ENCODE measurements around the gene SKIC8. TPM values are rescaled to one million over a fixed set of nuclear protein-coding genes. Genes with fewer than 3 reads are reported as not detected.

SKIC8 gene
- total RNA-seq, 3 donors from 2014 or later (not counting 1 experiment from before 2014, with no cell fraction given), result 20.7 to 24.9 (median 21.4) TPM

DNA sequence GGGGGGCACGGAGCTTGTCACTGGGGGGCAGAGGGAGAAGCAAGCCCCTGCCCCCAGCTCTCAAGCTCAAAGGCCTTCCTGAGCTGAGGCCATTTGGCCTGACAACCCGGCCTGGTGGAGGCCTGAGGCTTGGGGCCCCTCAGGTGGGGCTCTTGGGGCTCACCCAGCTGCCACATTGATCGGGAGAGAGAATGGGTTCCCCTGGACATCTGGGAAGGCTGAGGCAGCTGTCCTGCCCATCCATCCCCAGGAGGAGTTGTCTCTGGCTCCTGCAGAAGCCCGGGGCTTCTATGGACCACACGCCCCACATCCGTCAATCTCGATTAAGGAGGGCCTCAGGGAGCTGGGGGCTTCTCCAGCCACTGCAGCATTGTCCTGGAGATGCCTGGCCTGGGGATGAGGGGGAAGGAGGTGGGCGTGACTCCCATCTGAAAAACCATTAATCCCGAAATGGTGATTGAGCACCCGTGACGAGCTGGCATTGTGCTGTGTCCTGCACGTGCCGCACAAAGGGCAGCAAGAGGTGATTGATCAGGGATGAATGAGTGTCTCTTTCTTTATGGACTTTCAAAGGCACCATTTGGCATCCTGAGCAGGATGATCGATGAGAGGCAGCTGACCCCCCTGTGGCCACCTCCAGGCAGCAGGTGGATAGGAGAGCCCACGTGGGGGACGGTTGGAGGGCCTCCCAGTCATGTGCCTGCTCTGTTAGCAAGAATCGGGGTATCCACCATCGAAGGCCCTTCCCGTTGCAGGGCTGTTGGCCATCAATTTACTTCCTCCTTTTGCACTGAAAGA is 23.5 kb upstream of the SKIC8 start:
- Histone ChIP-seq H3K27me3 (ENCODE audit: control insufficient read depth, insufficient read depth, low read length) (no peaks in the 10 kb centered on the region), H3K4me1 (ENCODE audit: control insufficient read depth, insufficient read depth, low read length) (no peaks in the 10 kb centered on the region), H3K9me3 (ENCODE audit: control insufficient read depth, insufficient read depth, low read length) (no peaks in the 10 kb centered on the region), H3K27ac (ENCODE audit: low read length) (no peak overlapping the region), H3K4me3 (ENCODE audit: low read length) (no peak overlapping the region), H3K36me3 (ENCODE audit: control insufficient read depth, insufficient read depth, low read length) (no peaks in the 10 kb centered on the region)
- H3K9me3 Mint-ChIP-seq, result no peaks in the 10 kb centered on the region
- no peak overlapping the region for H3K4me3 Mint-ChIP-seq
- TF ChIP-seq, protein P1, sequence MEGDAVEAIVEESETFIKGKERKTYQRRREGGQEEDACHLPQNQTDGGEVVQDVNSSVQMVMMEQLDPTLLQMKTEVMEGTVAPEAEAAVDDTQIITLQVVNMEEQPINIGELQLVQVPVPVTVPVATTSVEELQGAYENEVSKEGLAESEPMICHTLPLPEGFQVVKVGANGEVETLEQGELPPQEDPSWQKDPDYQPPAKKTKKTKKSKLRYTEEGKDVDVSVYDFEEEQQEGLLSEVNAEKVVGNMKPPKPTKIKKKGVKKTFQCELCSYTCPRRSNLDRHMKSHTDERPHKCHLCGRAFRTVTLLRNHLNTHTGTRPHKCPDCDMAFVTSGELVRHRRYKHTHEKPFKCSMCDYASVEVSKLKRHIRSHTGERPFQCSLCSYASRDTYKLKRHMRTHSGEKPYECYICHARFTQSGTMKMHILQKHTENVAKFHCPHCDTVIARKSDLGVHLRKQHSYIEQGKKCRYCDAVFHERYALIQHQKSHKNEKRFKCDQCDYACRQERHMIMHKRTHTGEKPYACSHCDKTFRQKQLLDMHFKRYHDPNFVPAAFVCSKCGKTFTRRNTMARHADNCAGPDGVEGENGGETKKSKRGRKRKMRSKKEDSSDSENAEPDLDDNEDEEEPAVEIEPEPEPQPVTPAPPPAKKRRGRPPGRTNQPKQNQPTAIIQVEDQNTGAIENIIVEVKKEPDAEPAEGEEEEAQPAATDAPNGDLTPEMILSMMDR (IDR thresholded peaks at IDR 0.05), result no peak
- no peak for DNase-seq
- H3K27me3 Mint-ChIP-seq (ENCODE audit: low read depth in 2 of 2), result peaks cover 0 to 8% of the 10 kb centered on the region in 2 donors
- intact Hi-C loops (cut with micrococcal nuclease), result no loop called here
- no peak overlapping the region for H3K27ac Mint-ChIP-seq
- no peak for ATAC-seq
- WGBS (ENCODE audit: insufficient coverage), result 73% methylated on average over 19 of the region's 19 CpGs
- no peaks in the 10 kb centered on the region for H3K4me1 Mint-ChIP-seq
- no peaks in the 10 kb centered on the region for H3K36me3 Mint-ChIP-seq

DNA sequence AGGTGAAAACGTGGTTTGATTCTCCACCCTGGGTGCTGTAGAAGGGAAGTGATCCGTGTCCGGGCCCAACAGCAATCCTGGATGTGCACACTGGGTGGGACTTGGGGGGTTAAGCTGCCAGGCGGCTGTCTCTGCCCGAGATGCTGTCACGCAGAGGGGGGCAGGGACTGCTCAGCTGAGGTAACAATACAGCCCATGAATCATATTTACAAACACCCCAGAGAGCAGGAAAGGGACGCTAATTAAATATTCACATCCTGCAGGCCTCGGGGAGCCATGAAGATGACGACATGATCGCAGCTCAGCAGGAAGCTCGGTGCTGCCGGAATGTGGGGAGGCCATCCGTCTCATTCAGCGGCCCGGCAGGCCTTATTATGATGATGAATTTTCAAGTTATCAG is 22.8 kb upstream of the SKIC8 start:
- 84% methylated on average over 15 of the region's 15 CpGs for WGBS (ENCODE audit: insufficient coverage)

DNA sequence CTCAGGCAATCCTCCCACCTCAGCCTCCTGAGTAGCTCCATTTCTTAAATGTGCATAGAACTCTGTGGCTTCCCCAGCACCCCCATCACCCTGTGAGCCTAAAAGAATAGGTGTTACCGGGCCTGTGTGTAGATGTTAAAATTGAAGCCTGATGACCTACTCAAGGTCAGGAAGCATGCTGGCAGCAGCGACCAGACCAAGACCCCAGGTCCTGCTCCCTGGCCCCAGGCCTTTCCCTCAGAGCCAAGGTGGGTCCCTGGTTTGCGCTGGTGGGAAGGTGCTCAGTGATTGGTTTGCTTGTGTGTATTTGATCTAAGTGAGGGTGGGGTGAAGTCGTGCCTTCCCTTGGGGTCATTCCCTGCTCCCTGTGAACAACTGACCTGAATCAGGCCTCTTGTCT is 22.4 kb upstream of the SKIC8 start:
- no peak overlapping the region for H3K27ac ChIP-seq (ENCODE audit: low read length)
- ATAC-seq (no peak), DNase-seq (no peak)
- H3K4me1 ChIP-seq (ENCODE audit: control insufficient read depth, insufficient read depth, low read length), result no peaks in the 10 kb centered on the region
- WGBS (ENCODE audit: insufficient coverage), result 88% methylated on average over 4 of the region's 4 CpGs
- Mint-ChIP-seq H3K27ac (no peak overlapping the region), H3K4me3 (no peak overlapping the region), H3K9me3 (no peaks in the 10 kb centered on the region), H3K36me3 (no peaks in the 10 kb centered on the region), H3K27me3 (ENCODE audit: low read depth in 2 of 2) (peaks cover 0 to 8% of the 10 kb centered on the region in 2 donors), H3K4me1 (no peaks in the 10 kb centered on the region)
- no peak overlapping the region for H3K4me3 ChIP-seq (ENCODE audit: low read length)
- H3K9me3 ChIP-seq (ENCODE audit: control insufficient read depth, insufficient read depth, low read length), result no peaks in the 10 kb centered on the region
- no peaks in the 10 kb centered on the region for H3K27me3 ChIP-seq (ENCODE audit: control insufficient read depth, insufficient read depth, low read length)
- H3K36me3 ChIP-seq (ENCODE audit: control insufficient read depth, insufficient read depth, low read length), result no peaks in the 10 kb centered on the region
- TF ChIP-seq, protein P1 (IDR thresholded peaks at IDR 0.05), result no peak
- intact Hi-C loops (cut with micrococcal nuclease), result no loop called here

More for the DNA sequence above, 22.8 kb upstream of the SKIC8 start:
- TF ChIP-seq, protein P1 (IDR thresholded peaks at IDR 0.05), result no peak
- intact Hi-C loops (cut with micrococcal nuclease), result no loop called here
- Histone ChIP-seq H3K36me3 (ENCODE audit: control insufficient read depth, insufficient read depth, low read length) (no peaks in the 10 kb centered on the region), H3K4me1 (ENCODE audit: control insufficient read depth, insufficient read depth, low read length) (no peaks in the 10 kb centered on the region), H3K27me3 (ENCODE audit: control insufficient read depth, insufficient read depth, low read length) (no peaks in the 10 kb centered on the region), H3K27ac (ENCODE audit: low read length) (no peak overlapping the region), H3K4me3 (ENCODE audit: low read length) (no peak overlapping the region), H3K9me3 (ENCODE audit: control insufficient read depth, insufficient read depth, low read length) (no peaks in the 10 kb centered on the region)
- H3K27me3 Mint-ChIP-seq (ENCODE audit: low read depth in 2 of 2), result peaks cover 0 to 8% of the 10 kb centered on the region in 2 donors
- no peaks in the 10 kb centered on the region for H3K36me3 Mint-ChIP-seq
- H3K4me3 Mint-ChIP-seq, result no peak overlapping the region
- no peaks in the 10 kb centered on the region for H3K9me3 Mint-ChIP-seq
- DNase-seq (no peak), ATAC-seq (no peak)
- no peak overlapping the region for H3K27ac Mint-ChIP-seq
- H3K4me1 Mint-ChIP-seq, result no peaks in the 10 kb centered on the region
